Gastroesophageal sphincter (tissue), 4 donors: Measurements from ENCODE around the gene CALML3. TPM values are rescaled to one million over a fixed set of nuclear protein-coding genes. Genes with fewer than 3 reads are reported as not detected.

Experiments
- ATAC-seq: fragments of 150-250 bp; one replicate; pipeline ENCODE4 v1.9.1; 2016; ENCODE audit warnings: mild to moderate bottlenecking, moderate library complexity
- H3K27ac ChIP-seq, 4 donors: fragments of 200-600 bp; sonication (generic) in 3 of 4; 1 replicate in 3 of 4; 2 replicates in 1 of 4; pipeline ENCODE4 v1.5.1; 2016 to 2019
- H3K27me3 ChIP-seq: fragments of 200-600 bp; sonication (generic); one replicate; pipeline ENCODE4 v1.5.1; 2019
- H3K36me3 ChIP-seq, 2 donors: fragments of 200-600 bp; sonication (generic); one replicate each; pipeline ENCODE4 v1.5.1; 2019; ENCODE audit warnings: control low read depth in 1 of 2
- H3K4me1 ChIP-seq, 3 donors: fragments of 200-600 bp; sonication (generic); 1 replicate in 2 of 3; 2 replicates in 1 of 3; pipeline ENCODE4 v1.5.1; 2016 to 2019; ENCODE audit warnings: control low read depth in 2 of 3
- H3K4me3 ChIP-seq, 2 donors: fragments of 200-600 bp; sonication (generic); one replicate each; pipeline ENCODE4 v1.5.1; 2019; ENCODE audit warnings: mild to moderate bottlenecking in 1 of 2, moderate library complexity in 1 of 2
- H3K9me3 ChIP-seq, 3 donors: fragments of 200-600 bp; sonication (generic); one replicate each; pipeline ENCODE4 v1.5.1; 2017 to 2019; ENCODE audit warnings: control low read depth in 2 of 3
- CTCF ChIP-seq, 4 experiments: fragments of 200-600 bp in 2 of 4; fragments of 450-650 bp in 2 of 4; sonication (generic) in 1 of 4; IDR thresholded peaks; one replicate each; pipeline ENCODE4 v1.5.1; 2017 to 2019; ENCODE audit warnings: antibody characterized with exemption in 4 of 4, mild to moderate bottlenecking in 2 of 4, moderate library complexity in 2 of 4
- EP300 ChIP-seq: sonication (generic); formaldehyde crosslinking; IDR thresholded peaks from one replicate; pipeline ENCODE4 v1.6.1; 2017; ENCODE audit warnings: antibody characterized with exemption, mild to moderate bottlenecking
- POLR2A ChIP-seq, 2 donors: fragments of 450-650 bp; IDR thresholded peaks; one replicate each; pipeline ENCODE4 v1.6.1; 2017; ENCODE audit warnings: antibody characterized with exemption in 2 of 2, mild to moderate bottlenecking in 2 of 2, moderate library complexity in 1 of 2
- POLR2AphosphoS5 ChIP-seq: sonication (generic); formaldehyde crosslinking; IDR thresholded peaks from one replicate; pipeline ENCODE4 v1.6.1; 2017; ENCODE audit warnings: antibody characterized with exemption
- WGBS, 2 donors: methylation state at CpG; one replicate each; pipeline ENCODE4 v1.1.5; 2018; ENCODE audit warnings: low coverage in 1 of 2; 5-methylcytosine and 5-hydroxymethylcytosine counted together
- total RNA-seq, 4 donors: library from RNA; depleted of rRNA; stranded (reverse); fragments of >200 nt; gene quantifications; one replicate each; pipeline ENCODE4 v1.1.0, GENCODE V29; 2016

The CALML3 gene
- total RNA-seq, 4 donors from 2014 or later: 0.13 to 19.4 (median 1.9) TPM; not detected in 1

- Histone ChIP-seq H3K27ac (no peak overlapping the region), H3K36me3 (no peaks in the 10 kb centered on the region), H3K9me3 (no peaks in the 10 kb centered on the region), H3K4me3 (no peak overlapping the region), H3K27me3 (no peaks in the 10 kb centered on the region), H3K4me1 (peaks cover 0 to 35% (median 0%) of the 10 kb centered on the region in 3 donors)
- WGBS, 2 donors: 64 to 83% methylated on average over 5 to 7 of the region's 18 CpGs
- no peak for TF ChIP-seq EP300
- no peak for TF ChIP-seq POLR2AphosphoS5
- no peak for TF ChIP-seq POLR2A (IDR thresholded peaks at IDR 0.05)
- no peak for ATAC-seq
Measured at GRCh38 chr10:5504146-5505072, 20.4 kb upstream of the CALML3 start.

- Histone ChIP-seq H3K27me3 (no peaks in the 10 kb centered on the region), H3K36me3 (no peaks in the 10 kb centered on the region), H3K4me3 (no peak overlapping the region), H3K9me3 (no peaks in the 10 kb centered on the region), H3K27ac (peak overlapping the region in 2 of 4 donors; percentile 68 to 73), H3K4me1 (peaks cover 0 to 35% (median 0%) of the 10 kb centered on the region in 3 donors)
- no peak for ATAC-seq
- no CpG with 5 or more reads among the region's 2 CpGs for WGBS, 2 donors
- TF ChIP-seq EP300 (no peak), CTCF (IDR thresholded peaks at IDR 0.05) (no peak), POLR2AphosphoS5 (no peak)
Measured at GRCh38 chr10:5506246-5506645, 18.5 kb upstream of the CALML3 start.

GRCh38 chr10:5506751-5507648 is 17.8 kb upstream of the CALML3 start:
- Histone ChIP-seq H3K27me3 (no peaks in the 10 kb centered on the region), H3K36me3 (no peaks in the 10 kb centered on the region), H3K4me3 (no peak overlapping the region), H3K4me1 (peaks cover 0 to 35% (median 0%) of the 10 kb centered on the region in 3 donors), H3K9me3 (no peaks in the 10 kb centered on the region), H3K27ac (peak overlapping the region in 3 of 4 donors; percentile 34 to 73 (median 68))
- TF ChIP-seq CTCF (IDR thresholded peaks at IDR 0.05) (no peak), POLR2A (IDR thresholded peaks at IDR 0.05) (no peak), EP300 (no peak), POLR2AphosphoS5 (no peak)
- WGBS, 2 donors: 83 to 100% methylated on average over 3 to 14 of the region's 19 CpGs
- peak; percentile 28 for ATAC-seq

- H3K27ac ChIP-seq: peak overlapping the region in 3 of 4 donors; percentile 34 to 73 (median 68)
- WGBS, 2 donors: 95 to 100% methylated on average over 1 to 6 of the region's 14 CpGs
- no peaks in the 10 kb centered on the region for H3K27me3 ChIP-seq
- no peaks in the 10 kb centered on the region for H3K36me3 ChIP-seq
- H3K4me1 ChIP-seq: peaks cover 0 to 35% (median 0%) of the 10 kb centered on the region in 3 donors
- H3K4me3 ChIP-seq: no peak overlapping the region
- no peaks in the 10 kb centered on the region for H3K9me3 ChIP-seq
- peak; percentile 8 for ATAC-seq
- TF ChIP-seq CTCF (IDR thresholded peaks at IDR 0.05) (no peak), EP300 (no peak), POLR2A (IDR thresholded peaks at IDR 0.05) (no peak), POLR2AphosphoS5 (no peak)
Measured at GRCh38 chr10:5507649-5508131, 17.1 kb upstream of the CALML3 start.

GRCh38 chr10:5508161-5508604 is 16.6 kb upstream of the CALML3 start:
- no peaks in the 10 kb centered on the region for H3K9me3 ChIP-seq
- H3K36me3 ChIP-seq: no peaks in the 10 kb centered on the region
- H3K4me1 ChIP-seq: peaks cover 0 to 35% (median 0%) of the 10 kb centered on the region in 3 donors
- H3K4me3 ChIP-seq: no peak overlapping the region
- H3K27ac ChIP-seq: peak overlapping the region in 3 of 4 donors; percentile 34 to 73 (median 68)
- 86% methylated on average over 16 of the region's 18 CpGs; no CpG with 5 or more reads in 1 of the 2 donors for WGBS, 2 donors
- peak; percentile 50 for ATAC-seq
- TF ChIP-seq EP300: no peak
- peak; percentile 49 for TF ChIP-seq POLR2AphosphoS5
- TF ChIP-seq CTCF (IDR thresholded peaks at IDR 0.05): no peak
- TF ChIP-seq POLR2A (IDR thresholded peaks at IDR 0.05): no peak
- H3K27me3 ChIP-seq: no peaks in the 10 kb centered on the region
